HepG2 (cell line): ENCODE measurements around the gene ADAMTS12. TPM values are rescaled to one million over a fixed set of nuclear protein-coding genes. Genes with fewer than 3 reads are reported as not detected.

ENCODE experiments used
- ATAC-seq: fragments of 200-7000 bp; cut with Tn5 transposase; 3 replicates; pipeline ENCODE4 v1.9.1; 2020; ENCODE audit warnings: mild to moderate bottlenecking, moderate library complexity
- BruUV-seq: library from RNA; stranded (reverse); fragments of 400-500 nt; replicated peaks from 2 replicates; lab custom pipeline; 2021; lab: Mats Ljungman, UMichigan
- CTCF ChIA-PET: fragments of 300-600 bp; formaldehyde crosslinking; extraction: SDS; loops from one replicate; lab custom pipeline; 2021; ENCODE audit warnings: low total read pairs, inconsistent platforms, low intra/inter-chr PET ratio; lab: Yijun Ruan, JAX
- POLR2A ChIA-PET: fragments of 350-600 bp; sonication (Branson Sonifier 250); formaldehyde crosslinking; loops from one replicate; lab custom pipeline; 2020; ENCODE audit warnings: antibody characterized with exemption, inconsistent platforms; lab: Yijun Ruan, JAX
- DNase-seq: peaks from one replicate; pipeline ENCODE4 v3.0.0-alpha.2; 2015; ENCODE audit warnings: low spot score
- FAIRE-seq: peaks from 3 replicates; lab custom pipeline; 2011; peaks lifted over from hg19 to GRCh38; lab: Jason Lieb, UNC
- H2AFZ ChIP-seq: one replicate; pipeline ENCODE4 v1.6.1; 2011; ENCODE audit warnings: low read length, inconsistent platforms
- H3K27ac ChIP-seq: fragments of 300-600 bp; 3 replicates; pipeline ENCODE4 v1.8.0; 2011; ENCODE audit warnings: mixed run types, mild to moderate bottlenecking, mixed read lengths, low read length, inconsistent platforms; ENCODE audit not compliant: insufficient read depth; ENCODE audit errors: extremely low read length
- H3K27me3 ChIP-seq, 2 experiments: fragments of 200-600 bp in 1 of 2; 2 replicates in 1 of 2; 3 replicates in 1 of 2; pipeline versions ENCODE4 v1.6.0 to v1.8.0; 2011; ENCODE audit warnings: low read length in 2 of 2, mild to moderate bottlenecking in 2 of 2, moderate library complexity in 2 of 2, inconsistent platforms in 1 of 2; ENCODE audit not compliant: insufficient read depth in 2 of 2, control insufficient read depth in 1 of 2
- H3K36me3 ChIP-seq, 2 experiments: fragments of 200-600 bp in 1 of 2; replicated peaks in 1 of 2; 2 replicates in 1 of 2; 3 replicates in 1 of 2; pipeline versions ENCODE4 v1.5.1 to v1.8.0; 2011; ENCODE audit warnings: low read length in 2 of 2, inconsistent platforms in 1 of 2; ENCODE audit not compliant: insufficient read depth in 2 of 2, control insufficient read depth in 1 of 2
- H3K4me1 ChIP-seq: 2 replicates; pipeline ENCODE4 v1.5.1; 2012; ENCODE audit warnings: low read length, inconsistent platforms; ENCODE audit not compliant: insufficient read depth
- H3K4me2 ChIP-seq: 2 replicates; pipeline ENCODE4 v1.6.0; 2011; ENCODE audit warnings: low read depth, low read length, inconsistent platforms
- H3K4me3 ChIP-seq, 3 experiments: fragments of 200-600 bp in 1 of 3; sonication (generic), shearing (Covaris generic) in 1 of 3; replicated peaks in 1 of 3; 2 replicates each; pipeline ENCODE4 v1.5.1; 2011 to 2016; ENCODE audit warnings: low read length in 3 of 3, inconsistent platforms in 2 of 3, low read depth in 2 of 3, mild to moderate bottlenecking in 2 of 3, control low read depth in 1 of 3, mixed read lengths in 1 of 3; ENCODE audit not compliant: insufficient read depth in 1 of 3
- H3K79me2 ChIP-seq: one replicate; pipeline ENCODE4 v1.6.1; 2011; ENCODE audit warnings: low read length, inconsistent platforms; ENCODE audit not compliant: insufficient read depth
- H3K9ac ChIP-seq: 2 replicates; pipeline ENCODE4 v1.6.0; 2011; ENCODE audit warnings: mild to moderate bottlenecking, low read depth, low read length, inconsistent platforms; ENCODE audit not compliant: insufficient read depth
- H3K9me3 ChIP-seq: 2 replicates; pipeline ENCODE4 v1.5.1; 2012; ENCODE audit warnings: mild to moderate bottlenecking, low read length
- H4K20me1 ChIP-seq: 2 replicates; pipeline ENCODE4 v1.6.0; 2011; ENCODE audit warnings: inconsistent platforms, mild to moderate bottlenecking, low read length, moderate library complexity; ENCODE audit not compliant: insufficient read depth
- CSRNP1 ChIP-seq: sonication (generic); formaldehyde crosslinking; IDR thresholded peaks from 2 replicates; pipeline ENCODE4 v1.8.1; 2023; ENCODE audit warnings: mild to moderate bottlenecking, missing genetic modification reagents
- ETS1 ChIP-seq: sonication (generic); formaldehyde crosslinking; IDR thresholded peaks from 2 replicates; pipeline ENCODE4 v1.4.0; 2020; ENCODE audit warnings: missing genetic modification reagents
- EZH2 ChIP-seq: conservative IDR thresholded peaks from 2 replicates; pipeline ENCODE4 v1.6.1; 2012; ENCODE audit warnings: mild to moderate bottlenecking, low read depth, low read length, moderate library complexity
- GATAD2A ChIP-seq: IDR thresholded peaks from 2 replicates; pipeline ENCODE4 v1.6.1; 2016
- JUNB ChIP-seq: sonication (generic); formaldehyde crosslinking; IDR thresholded peaks from 2 replicates; pipeline ENCODE4 v1.8.0; 2022; ENCODE audit warnings: missing genetic modification reagents, mild to moderate bottlenecking, borderline replicate concordance
- MLLT10 ChIP-seq: sonication (generic); formaldehyde crosslinking; IDR thresholded peaks from 2 replicates; pipeline ENCODE4 v1.4.0; 2020; ENCODE audit warnings: missing genetic modification reagents
- NFRKB ChIP-seq: fragments of 450-650 bp; IDR thresholded peaks from 2 replicates; pipeline ENCODE4 v1.6.1; 2017
- NR1H2 ChIP-seq: sonication (generic); formaldehyde crosslinking; IDR thresholded peaks from 2 replicates; pipeline ENCODE4 v1.8.1; 2022; ENCODE audit warnings: low read depth, missing genetic modification reagents, borderline replicate concordance
- PAXIP1 ChIP-seq: sonication (generic); formaldehyde crosslinking; conservative IDR thresholded peaks from 2 replicates; pipeline ENCODE4 v1.4.0; 2020; ENCODE audit warnings: mild to moderate bottlenecking, missing genetic modification reagents, moderate library complexity
- SRSF1 ChIP-seq: fragments of 200-400 bp; formaldehyde crosslinking; optimal IDR thresholded peaks from 2 replicates; pipeline ENCODE3; 2017; ENCODE audit warnings: mild to moderate bottlenecking, low read depth, low read length, moderate library complexity
- ZFP41 ChIP-seq: sonication (generic); formaldehyde crosslinking; IDR thresholded peaks from 2 replicates; pipeline ENCODE4 v1.4.0; 2020; ENCODE audit warnings: mild to moderate bottlenecking, missing genetic modification reagents, borderline replicate concordance
- ZNF512B ChIP-seq: sonication (generic); formaldehyde crosslinking; IDR thresholded peaks from 2 replicates; pipeline ENCODE4 v1.5.1; 2020; ENCODE audit warnings: missing genetic modification reagents, mild to moderate bottlenecking, borderline replicate concordance
- ZNF580 ChIP-seq: IDR thresholded peaks from 2 replicates; pipeline ENCODE4 v1.6.1; 2016; ENCODE audit warnings: low read depth, borderline replicate concordance
- ZNF761 ChIP-seq: sonication (generic); formaldehyde crosslinking; conservative IDR thresholded peaks from 2 replicates; pipeline ENCODE4 v1.4.0; 2020; ENCODE audit warnings: mild to moderate bottlenecking, missing genetic modification reagents
- ZNF83 ChIP-seq: sonication (generic); formaldehyde crosslinking; IDR thresholded peaks from 2 replicates; pipeline ENCODE4 v1.4.0; 2020; ENCODE audit warnings: missing genetic modification reagents, mild to moderate bottlenecking, borderline replicate concordance
- ZSCAN30 ChIP-seq: sonication (generic); formaldehyde crosslinking; IDR thresholded peaks from 2 replicates; pipeline ENCODE4 v1.5.0; 2020; ENCODE audit warnings: mild to moderate bottlenecking, missing genetic modification reagents
- WGBS: methylation state at CpG from one replicate; pipeline ENCODE4 v1.1.6; 2017; ENCODE audit warnings: low lambda C conversion rate; 5-methylcytosine and 5-hydroxymethylcytosine counted together
- in situ Hi-C: cut with HindIII; loops from 2 replicates; pipeline ENCODE4 v1.10.0; 2017; ENCODE audit warnings: low pct_unique_long_range_greater_than_20kb; ENCODE audit not compliant: extremely low pct_ligation_motif_present
- intact Hi-C: fragments of 100-400 bp; cut with micrococcal nuclease; formaldehyde crosslinking; loops from one replicate; pipeline ENCODE4 v1.10.0; 2022; ENCODE audit not compliant: unreplicated experiment
- polyA plus RNA-seq, 8 experiments: library from polyadenylated mRNA; depleted of rRNA in 3 of 8; stranded (reverse) in 7 of 8; unstranded in 1 of 8; fragments of >200 nt; fragmentation: Illumina TruSeq in 4 of 8; extraction: Trizol in 4 of 8; gene quantifications; 2 replicates each; pipeline versions ENCODE4 v1.2.1 to v1.2.3, GENCODE V29; 2011 to 2016; ENCODE audit warnings: low read depth in 4 of 8, missing spikeins in 1 of 8, mixed read lengths in 1 of 8; ENCODE audit not compliant: insufficient read depth in 1 of 8
- total RNA-seq, 5 experiments: library from RNA; depleted of rRNA; stranded (reverse); fragments of >200 nt; fragmentation: Illumina TruSeq; extraction: Trizol; gene quantifications; 2 replicates each; pipeline ENCODE4 v1.2.3, GENCODE V29; 2016; ENCODE audit warnings: low read depth in 1 of 5

Gene ADAMTS12
- total and polyA plus RNA-seq, 2 of the 13 experiments (the other 11 are each of a cell fraction or from before 2014, with no cell fraction given) = 0.03 TPM; not detected in 1

- TF ChIP-seq ZNF512B (no peak), ZNF83 (CRISPR knock-in tag) (no peak), ZNF580 (no peak), NFRKB (no peak), GATAD2A (no peak), NR1H2 (CRISPR knock-in tag) (no peak), ZNF761 (CRISPR knock-in tag) (no peak), CSRNP1 (no peak)
These were observed 44.9 kb downstream of the ADAMTS12 start (continued) for GRCh38 chr5:33846851-33847250.

GRCh38 chr5:33843579-33843978 lies 48.2 kb downstream of the ADAMTS12 start:
- Histone ChIP-seq H3K9me3 (no peaks in the 10 kb centered on the region), H3K4me1 (no peaks in the 10 kb centered on the region), H3K9ac (no peak overlapping the region), H3K27me3 (no peaks in the 10 kb centered on the region; a peak in 1 of 5 replicates), H4K20me1 (no peaks in the 10 kb centered on the region), H3K27ac (no peak overlapping the region), H3K36me3 (no peaks in the 10 kb centered on the region), H3K79me2 (no peaks in the 10 kb centered on the region), H3K4me2 (no peak overlapping the region), H2AFZ (no peak overlapping the region), H3K4me3 (no peak overlapping the region)
- WGBS = 6% methylated on average over 3 of the region's 3 CpGs
- intact Hi-C loops (no loop called here), in situ Hi-C loops (no loop called here)
- no TSS peak for BruUV-seq
- POLR2A ChIA-PET = no interaction called here
- FAIRE-seq = no peak
- ATAC-seq = no peak
- no peak for DNase-seq
- CTCF ChIA-PET = no interaction called here
- no peak for TF ChIP-seq PAXIP1 (CRISPR knock-in tag)
- TF ChIP-seq MLLT10 (CRISPR knock-in tag) = no peak
- no peak for TF ChIP-seq EZH2
- TF ChIP-seq SRSF1 = no peak
- TF ChIP-seq ZSCAN30 (CRISPR knock-in tag) = no peak
- no peak for TF ChIP-seq ZFP41
- no peak for TF ChIP-seq JUNB (CRISPR knock-in tag)
- no peak for TF ChIP-seq ETS1 (CRISPR knock-in tag)
